Activated CD4-positive, alpha-beta memory T cell treated with anti-CD3 and anti-CD28 coated beads, Interleukin-2, amount 10 ng/mL, durations not matched to agents 7 days and 5 days (primary cell): ENCODE measurements around the gene ZC3H14. TPM values are rescaled to one million over a fixed set of nuclear protein-coding genes. Genes with fewer than 3 reads are reported as not detected.

Experiments
- CTCF ChIA-PET: fragments of 350-600 bp; sonication (Branson Sonifier 250); formaldehyde crosslinking; loops from one replicate; lab custom pipeline; 2021; ENCODE audit warnings: antibody characterized with exemption, inconsistent platforms; lab: Charles Lee
- POLR2A ChIA-PET: fragments of 350-600 bp; sonication (Branson Sonifier 250); formaldehyde crosslinking; loops from one replicate; lab custom pipeline; 2021; ENCODE audit warnings: antibody characterized with exemption; lab: Charles Lee
- DNase-seq: peaks from one replicate; pipeline ENCODE4 v3.0.0-alpha.2; 2020
- H3K27ac Mint-ChIP-seq: one replicate; pipeline ENCODE4 v1.8.0; 2021; ENCODE audit warnings: mild to moderate bottlenecking, mixed read lengths
- H3K27me3 Mint-ChIP-seq: one replicate; pipeline ENCODE4 v1.8.0; 2021; ENCODE audit warnings: mixed read lengths
- H3K36me3 Mint-ChIP-seq: one replicate; pipeline ENCODE4 v1.8.0; 2021; ENCODE audit warnings: low read depth, mixed read lengths
- H3K4me1 Mint-ChIP-seq: one replicate; pipeline ENCODE4 v1.8.0; 2021; ENCODE audit warnings: mixed read lengths
- H3K4me3 Mint-ChIP-seq: one replicate; pipeline ENCODE4 v1.8.0; 2021; ENCODE audit warnings: mild to moderate bottlenecking, mixed read lengths
- H3K9me3 Mint-ChIP-seq: one replicate; pipeline ENCODE4 v1.8.0; 2021; ENCODE audit warnings: mixed read lengths
- total RNA-seq, 2 experiments: library from RNA; stranded (reverse); gene quantifications; one replicate each; pipeline ENCODE4 v1.2.3, GENCODE V29; 2021

ZC3H14 gene
- total RNA-seq, 2 experiments from 2014 or later, result 33.1 to 37.4 TPM

DNA sequence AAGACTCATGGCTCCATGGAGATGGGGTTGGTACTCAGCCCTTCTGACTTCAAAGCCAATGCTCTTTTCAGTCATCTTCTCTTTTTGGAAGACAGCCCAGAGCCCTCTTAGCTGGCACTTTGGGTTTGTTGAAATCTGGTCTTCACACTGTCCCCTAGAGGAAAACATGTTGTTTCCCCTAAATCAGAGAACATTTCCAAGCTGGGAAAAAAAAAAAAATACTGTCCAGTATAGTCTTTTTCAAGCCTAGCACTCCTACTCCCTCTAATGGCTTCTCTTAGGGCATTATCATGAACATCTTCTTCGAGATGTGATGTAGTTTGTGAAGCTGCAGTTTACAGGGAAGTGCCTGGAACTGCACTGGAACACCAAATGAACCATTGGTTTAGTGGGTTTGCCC is 3.0 kb upstream of the ZC3H14 start:
- CTCF ChIA-PET, result interaction anchor here (1.1 to 1.2 kb wide), 2 partner anchors 66 to 371 kb away, joined by 3 to 7 read pairs; no protein-coding TSS in a partner anchor
- H3K9me3 Mint-ChIP-seq, result no peaks in the 10 kb centered on the region
- no peak for DNase-seq
- H3K36me3 Mint-ChIP-seq, result peaks cover 8% of the 10 kb centered on the region
- H3K4me1 Mint-ChIP-seq, result peaks cover 52% of the 10 kb centered on the region
- H3K4me3 Mint-ChIP-seq, result no peak overlapping the region
- H3K27me3 Mint-ChIP-seq, result peaks cover 40% of the 10 kb centered on the region
- POLR2A ChIA-PET, result no interaction called here
- H3K27ac Mint-ChIP-seq, result no peak overlapping the region

DNA sequence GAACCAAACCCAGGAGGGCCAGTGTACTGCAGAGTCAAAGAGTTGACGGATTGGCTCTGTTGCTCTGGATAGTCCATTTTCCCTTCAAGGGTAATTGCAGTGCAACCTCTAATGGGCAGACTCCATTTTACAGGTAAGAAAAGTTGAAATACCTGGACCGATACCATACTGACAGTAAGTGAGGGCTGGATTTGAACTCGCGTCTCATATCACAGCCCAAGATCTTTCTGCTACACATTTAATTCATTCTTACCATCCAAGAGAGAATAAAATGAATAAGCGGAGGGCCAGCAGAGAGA is 356 bp upstream of the ZC3H14 start:
- POLR2A ChIA-PET, result interaction anchor here (1.5 to 1.7 kb wide), 2 partner anchors 10 to 12 kb away, joined by 4 read pairs; no protein-coding TSS in a partner anchor
- Mint-ChIP-seq H3K27me3 (peaks cover 21% of the 10 kb centered on the region), H3K9me3 (no peaks in the 10 kb centered on the region), H3K4me1 (peaks cover 37% of the 10 kb centered on the region), H3K4me3 (peak overlapping the region; percentile 91), H3K36me3 (peaks cover 19% of the 10 kb centered on the region), H3K27ac (peak overlapping the region; percentile 52)
- CTCF ChIA-PET, result interaction anchor here (1.0 kb wide), 1 partner anchor 73 kb away, joined by 3 read pairs; no protein-coding TSS in a partner anchor
- DNase-seq, result no peak

DNA sequence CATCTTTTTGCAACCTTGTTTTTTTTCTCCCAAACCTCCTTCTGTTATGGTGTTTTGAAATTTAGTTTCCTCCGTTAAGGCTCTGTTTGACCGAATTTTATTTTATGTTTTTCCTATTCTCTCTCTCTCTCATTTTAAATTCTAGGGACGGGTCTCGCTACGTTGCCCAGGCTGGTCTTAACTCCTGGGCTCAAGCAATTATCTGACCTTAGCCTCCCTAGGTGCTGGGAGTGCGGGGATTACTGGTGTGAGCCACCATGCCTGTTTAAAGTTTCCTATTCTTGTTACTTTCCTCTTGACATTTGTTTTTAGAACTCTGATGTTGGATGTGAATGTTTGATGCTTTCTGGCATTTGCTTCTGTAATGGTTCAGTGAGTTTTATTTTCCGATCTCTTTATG is 1.0 kb downstream of the ZC3H14 start:
- peaks cover 30% of the 10 kb centered on the region for H3K4me1 Mint-ChIP-seq
- ChIA-PET POLR2A (interaction anchor here (1.1 to 1.7 kb wide), 3 partner anchors 9 to 36 kb away, joined by 4 to 5 read pairs (median 4); no protein-coding TSS in a partner anchor), CTCF (interaction anchor here (1.0 kb wide), 1 partner anchor 12 kb away, joined by 3 read pairs; no protein-coding TSS in a partner anchor)
- peak overlapping the region; percentile 91 for H3K4me3 Mint-ChIP-seq
- peaks cover 19% of the 10 kb centered on the region for H3K27me3 Mint-ChIP-seq
- no peak for DNase-seq
- H3K36me3 Mint-ChIP-seq, result peaks cover 31% of the 10 kb centered on the region
- H3K9me3 Mint-ChIP-seq, result peaks cover 4% of the 10 kb centered on the region
- peak overlapping the region; percentile 67 for H3K27ac Mint-ChIP-seq

DNA sequence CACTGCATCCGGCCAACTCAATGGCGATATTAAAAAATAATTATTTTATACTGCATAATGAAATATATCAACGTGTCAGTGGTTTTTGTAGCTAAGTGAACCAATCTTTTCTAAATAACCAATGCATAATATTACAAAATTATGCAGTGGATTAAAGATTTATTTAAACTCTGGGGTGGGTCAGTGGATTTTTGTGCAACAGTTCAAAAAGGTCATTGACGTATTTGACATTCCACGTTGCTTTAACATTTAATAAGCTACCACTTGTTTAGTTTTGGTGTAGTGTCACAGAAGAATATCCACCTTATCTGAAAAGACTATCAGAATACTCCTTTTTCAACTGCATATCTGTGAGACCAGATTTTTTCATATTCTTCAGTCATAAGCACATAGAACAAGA is 2.6 kb downstream of the ZC3H14 start:
- peaks cover 11% of the 10 kb centered on the region for H3K27me3 Mint-ChIP-seq
- ChIA-PET POLR2A (no interaction called here), CTCF (no interaction called here)
- H3K4me1 Mint-ChIP-seq, result peaks cover 26% of the 10 kb centered on the region
- no peak for DNase-seq
- no peak overlapping the region for H3K4me3 Mint-ChIP-seq
- peaks cover 47% of the 10 kb centered on the region for H3K36me3 Mint-ChIP-seq
- no peak overlapping the region for H3K27ac Mint-ChIP-seq
- peaks cover 4% of the 10 kb centered on the region for H3K9me3 Mint-ChIP-seq

DNA sequence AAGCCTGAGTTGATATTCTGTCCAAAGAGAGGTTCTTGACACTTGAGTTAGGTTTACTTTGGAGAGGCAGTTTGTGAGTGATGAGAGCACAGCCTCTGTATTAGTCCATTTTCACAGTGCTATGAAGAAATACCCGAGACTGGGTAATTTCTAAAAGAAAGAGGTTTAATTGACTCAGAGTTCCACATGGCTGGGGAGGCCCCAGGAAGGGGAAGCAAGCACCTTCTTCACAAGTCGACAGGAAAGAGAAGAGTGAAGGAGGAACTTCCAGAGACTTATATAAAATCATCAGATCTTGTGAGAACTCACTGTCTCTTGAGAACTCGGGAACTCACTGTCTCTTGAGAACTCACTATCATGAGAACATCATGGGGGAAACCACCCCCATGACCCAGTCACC is 5.4 kb downstream of the ZC3H14 start:
- Mint-ChIP-seq H3K4me1 (peaks cover 16% of the 10 kb centered on the region), H3K9me3 (peaks cover 4% of the 10 kb centered on the region), H3K4me3 (no peak overlapping the region), H3K27me3 (no peaks in the 10 kb centered on the region), H3K27ac (no peak overlapping the region), H3K36me3 (peaks cover 60% of the 10 kb centered on the region)
- ChIA-PET CTCF (no interaction called here), POLR2A (interaction anchor here (0.7 kb wide), 1 partner anchor 65 kb away, joined by 3 read pairs; no protein-coding TSS in a partner anchor)
- DNase-seq, result no peak

DNA sequence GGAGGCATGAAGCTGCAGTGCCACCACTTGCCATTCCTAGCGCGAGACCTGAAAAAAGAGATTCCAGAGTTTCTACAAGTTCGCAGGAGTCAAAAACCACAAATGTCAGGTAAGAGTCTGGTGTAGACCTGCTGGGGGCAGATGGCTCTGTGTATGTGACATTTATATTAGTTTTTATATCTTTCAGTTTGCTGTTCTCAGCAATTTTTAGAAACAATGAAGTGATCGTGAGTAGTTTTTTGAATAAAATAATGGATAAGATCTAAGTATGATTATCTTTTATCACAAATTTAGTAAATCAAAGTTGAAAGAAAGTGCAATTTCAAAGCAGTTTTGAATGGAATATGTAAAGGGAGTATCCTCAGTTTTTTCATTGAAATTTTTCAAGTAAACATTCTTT is 9.3 kb downstream of the ZC3H14 start:
- Mint-ChIP-seq H3K27me3 (no peaks in the 10 kb centered on the region), H3K27ac (no peak overlapping the region), H3K36me3 (peaks cover 68% of the 10 kb centered on the region), H3K4me3 (no peak overlapping the region), H3K9me3 (peaks cover 4% of the 10 kb centered on the region), H3K4me1 (no peaks in the 10 kb centered on the region)
- CTCF ChIA-PET, result no interaction called here
- DNase-seq, result no peak
- POLR2A ChIA-PET, result interaction anchor here (1.3 kb wide), 1 partner anchor 9 kb away, joined by 4 read pairs; the partner anchor contains the start of gene ZC3H14

DNA sequence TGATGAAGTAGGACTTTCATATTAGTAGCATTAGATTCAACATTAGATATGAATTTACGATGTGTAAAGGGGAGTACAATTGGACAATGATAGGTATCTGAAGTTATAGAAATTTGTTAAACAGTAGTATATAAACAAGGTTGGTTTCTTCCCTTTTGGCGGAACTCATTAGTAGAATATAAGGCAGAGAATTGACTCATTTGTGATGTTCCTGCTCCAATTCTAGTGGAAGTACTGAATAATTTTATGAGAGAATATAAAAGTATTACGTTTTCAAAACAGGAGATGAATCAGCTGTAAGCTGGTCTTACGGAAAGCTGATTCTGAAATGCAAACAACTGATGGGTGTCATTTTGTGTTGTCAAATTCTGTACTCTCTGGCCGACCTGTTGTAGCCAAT is 13.4 kb downstream of the ZC3H14 start:
- H3K4me3 Mint-ChIP-seq, result no peak overlapping the region
- no peaks in the 10 kb centered on the region for H3K4me1 Mint-ChIP-seq
- H3K27ac Mint-ChIP-seq, result no peak overlapping the region
- ChIA-PET CTCF (interaction anchor here (1.1 kb wide), 1 partner anchor 13 kb away, joined by 3 read pairs; no protein-coding TSS in a partner anchor), POLR2A (no interaction called here)
- H3K9me3 Mint-ChIP-seq, result no peaks in the 10 kb centered on the region
- peaks cover 61% of the 10 kb centered on the region for H3K36me3 Mint-ChIP-seq
- no peaks in the 10 kb centered on the region for H3K27me3 Mint-ChIP-seq
- no peak for DNase-seq

DNA sequence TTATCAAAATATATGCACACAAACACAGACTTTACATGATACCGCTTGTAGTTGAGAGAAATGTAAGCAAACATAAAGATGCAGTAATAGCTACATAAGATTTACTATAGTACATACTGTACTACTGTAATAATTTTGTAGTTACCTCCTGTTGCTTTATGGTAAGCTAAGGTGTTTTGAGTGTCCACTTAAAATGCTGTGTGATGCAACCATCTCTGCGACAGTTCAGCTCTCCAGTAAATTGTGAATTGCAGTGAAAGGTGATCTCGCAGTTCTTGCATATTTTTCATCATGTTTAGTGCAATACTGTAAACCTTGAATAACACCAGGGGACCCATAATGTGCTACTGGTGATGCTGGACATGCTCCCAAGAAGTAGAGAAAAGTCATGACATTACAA is 21.6 kb downstream of the ZC3H14 start:
- Mint-ChIP-seq H3K9me3 (no peaks in the 10 kb centered on the region), H3K4me3 (no peak overlapping the region), H3K27me3 (no peaks in the 10 kb centered on the region), H3K4me1 (no peaks in the 10 kb centered on the region), H3K36me3 (peaks cover 51% of the 10 kb centered on the region), H3K27ac (no peak overlapping the region)
- no peak for DNase-seq
- POLR2A ChIA-PET, result no interaction called here
- CTCF ChIA-PET, result no interaction called here

DNA sequence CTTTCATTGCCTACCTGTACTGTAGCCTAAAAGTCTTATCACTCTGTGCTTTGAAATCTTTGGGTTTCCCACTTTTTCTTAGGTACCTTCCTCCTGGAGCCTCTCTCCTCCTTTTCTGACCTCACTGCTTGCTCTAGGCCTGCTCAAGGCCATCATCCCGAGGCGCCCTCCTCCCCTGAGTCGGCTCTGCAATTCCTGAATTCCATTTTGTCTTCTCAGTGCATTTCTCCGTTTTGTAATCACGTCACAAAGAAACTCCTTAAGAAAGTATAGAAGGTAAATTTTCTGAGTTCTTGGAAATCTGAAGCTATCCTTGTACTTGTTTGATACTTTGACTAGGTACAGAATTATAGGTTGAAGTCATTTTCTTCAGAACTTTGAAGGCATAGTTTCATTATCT is 25.2 kb downstream of the ZC3H14 start:
- ChIA-PET POLR2A (no interaction called here), CTCF (no interaction called here)
- Mint-ChIP-seq H3K27me3 (no peaks in the 10 kb centered on the region), H3K4me1 (no peaks in the 10 kb centered on the region), H3K9me3 (no peaks in the 10 kb centered on the region), H3K4me3 (no peak overlapping the region), H3K36me3 (peaks cover 55% of the 10 kb centered on the region), H3K27ac (no peak overlapping the region)
- DNase-seq, result no peak

DNA sequence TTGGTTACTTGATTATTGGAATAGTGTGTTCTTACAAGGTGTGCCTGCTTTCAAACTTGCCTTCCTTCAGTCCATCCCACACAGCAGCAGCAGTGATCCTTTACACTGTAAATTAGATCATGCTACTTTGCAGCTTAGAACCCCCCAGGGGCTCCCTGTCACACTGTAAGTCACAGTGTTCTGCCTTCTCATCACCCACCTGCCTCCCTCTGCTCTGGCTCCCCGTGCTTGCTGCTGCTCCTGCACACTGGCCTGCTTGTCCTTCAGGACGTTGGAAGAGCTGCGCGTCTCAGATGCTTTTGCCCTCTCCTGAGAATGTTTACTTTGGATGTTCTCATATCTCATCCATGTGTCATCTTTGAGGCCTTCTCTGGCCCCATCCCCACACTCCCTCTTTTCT is 27.3 kb downstream of the ZC3H14 start:
- Mint-ChIP-seq H3K27me3 (no peaks in the 10 kb centered on the region), H3K9me3 (no peaks in the 10 kb centered on the region), H3K4me3 (no peak overlapping the region), H3K27ac (no peak overlapping the region), H3K36me3 (peaks cover 52% of the 10 kb centered on the region), H3K4me1 (no peaks in the 10 kb centered on the region)
- POLR2A ChIA-PET, result interaction anchor here (1.0 kb wide), 1 partner anchor 8 kb away, joined by 3 read pairs; no protein-coding TSS in a partner anchor
- no peak for DNase-seq
- CTCF ChIA-PET, result interaction anchor here (0.5 to 1.1 kb wide), 2 partner anchors 33 to 222 kb away, joined by 3 to 4 read pairs; no protein-coding TSS in a partner anchor

DNA sequence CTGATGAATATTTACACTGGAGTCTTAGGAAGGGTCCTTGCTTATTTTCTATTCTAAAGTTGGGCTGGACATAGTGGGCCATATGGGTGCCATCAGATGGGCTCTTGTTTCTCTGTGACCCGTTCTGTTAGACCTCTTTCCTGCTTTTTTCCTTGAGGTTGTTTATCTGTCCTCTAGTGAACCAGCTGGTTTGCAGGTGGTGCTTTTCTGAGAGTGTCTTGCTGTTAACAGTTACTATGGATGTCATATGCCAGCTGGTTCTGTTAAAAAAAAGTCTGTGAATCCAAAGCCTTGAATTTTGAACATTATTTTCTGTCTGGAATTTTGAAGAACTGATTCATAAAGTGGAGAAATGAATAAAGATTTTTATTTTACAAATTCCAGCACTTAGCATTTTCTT is 29.2 kb downstream of the ZC3H14 start:
- H3K27ac Mint-ChIP-seq, result no peak overlapping the region
- DNase-seq, result no peak
- peaks cover 4% of the 10 kb centered on the region for H3K4me1 Mint-ChIP-seq
- ChIA-PET POLR2A (no interaction called here), CTCF (no interaction called here)
- H3K9me3 Mint-ChIP-seq, result no peaks in the 10 kb centered on the region
- H3K27me3 Mint-ChIP-seq, result no peaks in the 10 kb centered on the region
- peaks cover 50% of the 10 kb centered on the region for H3K36me3 Mint-ChIP-seq
- H3K4me3 Mint-ChIP-seq, result no peak overlapping the region

DNA sequence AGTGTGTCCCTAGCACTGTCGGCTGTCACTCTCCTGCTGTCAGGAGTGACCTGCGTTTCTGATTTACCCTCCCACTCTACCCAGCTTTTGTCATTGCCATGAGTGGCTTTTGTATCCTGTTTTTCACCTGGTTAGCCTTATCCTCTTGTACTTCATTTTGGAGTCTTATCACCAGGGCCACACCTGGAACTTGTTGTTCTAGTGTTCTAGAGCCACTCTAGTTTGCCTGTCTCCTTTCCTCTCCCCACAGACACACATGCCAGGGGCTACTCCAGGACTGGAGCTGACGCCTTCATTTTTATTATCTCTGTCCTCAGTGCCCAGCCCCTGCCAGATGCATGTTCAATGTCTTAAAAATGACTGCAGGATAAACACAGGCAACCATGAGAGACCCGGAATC is 34.2 kb downstream of the ZC3H14 start:
- Mint-ChIP-seq H3K36me3 (peaks cover 43% of the 10 kb centered on the region), H3K27me3 (no peaks in the 10 kb centered on the region), H3K27ac (no peak overlapping the region), H3K9me3 (no peaks in the 10 kb centered on the region), H3K4me1 (peaks cover 37% of the 10 kb centered on the region), H3K4me3 (no peak overlapping the region)
- ChIA-PET POLR2A (no interaction called here), CTCF (no interaction called here)
- DNase-seq, result no peak

DNA sequence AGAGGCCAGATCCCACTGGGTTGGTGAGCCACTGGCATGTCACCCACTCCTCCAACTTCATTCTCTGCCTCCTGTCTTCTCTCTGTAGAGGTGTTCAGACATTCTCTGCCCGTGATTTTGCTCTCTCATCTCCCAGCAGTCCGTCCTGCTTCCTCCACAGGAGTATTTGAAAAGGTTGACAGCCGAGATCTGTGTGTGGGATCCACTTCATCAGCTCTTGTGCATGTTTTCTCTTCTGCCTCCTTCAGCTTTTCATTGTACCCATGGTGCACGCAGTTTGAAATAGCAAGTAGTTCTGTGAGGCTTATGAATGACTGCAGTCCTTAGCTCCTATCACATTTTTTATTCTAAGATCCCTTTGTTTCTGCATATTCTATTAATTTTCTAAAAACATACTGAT is 34.8 kb downstream of the ZC3H14 start:
- H3K36me3 Mint-ChIP-seq, result peaks cover 49% of the 10 kb centered on the region
- ChIA-PET POLR2A (no interaction called here), CTCF (no interaction called here)
- peaks cover 40% of the 10 kb centered on the region for H3K4me1 Mint-ChIP-seq
- H3K9me3 Mint-ChIP-seq, result no peaks in the 10 kb centered on the region
- no peak overlapping the region for H3K27ac Mint-ChIP-seq
- DNase-seq, result no peak
- H3K4me3 Mint-ChIP-seq, result no peak overlapping the region
- H3K27me3 Mint-ChIP-seq, result no peaks in the 10 kb centered on the region

DNA sequence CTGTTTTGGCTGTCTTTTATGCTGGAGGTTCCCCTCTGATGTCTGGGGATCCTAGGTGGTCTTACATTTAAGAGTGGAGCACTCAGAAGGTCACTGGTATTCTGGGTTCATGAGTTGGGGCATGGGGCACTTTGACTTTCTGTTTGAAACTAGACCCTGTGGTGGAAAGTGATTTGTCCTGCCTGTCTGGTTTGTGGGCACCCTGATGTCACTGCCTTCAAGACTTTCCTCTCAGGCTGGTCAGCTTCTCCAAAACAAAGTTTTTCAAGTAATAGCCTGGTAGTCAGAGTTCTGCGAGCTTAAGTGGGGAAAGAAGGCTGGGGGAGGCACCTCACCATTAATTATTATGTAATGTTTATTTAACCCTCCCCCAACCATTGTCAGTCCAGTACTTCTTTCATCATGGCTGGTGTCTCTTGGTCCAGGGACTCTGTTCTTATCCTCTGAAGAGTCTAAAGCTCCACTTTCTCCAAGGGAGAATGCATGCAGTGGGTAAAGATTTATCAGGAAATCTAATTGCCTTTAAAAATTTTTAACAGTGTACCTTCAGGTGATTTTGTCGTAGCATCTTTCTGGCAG is 35.3 kb downstream of the ZC3H14 start:
- Mint-ChIP-seq H3K9me3 (no peaks in the 10 kb centered on the region), H3K27me3 (no peaks in the 10 kb centered on the region), H3K4me3 (no peak overlapping the region), H3K4me1 (peaks cover 41% of the 10 kb centered on the region), H3K36me3 (peaks cover 54% of the 10 kb centered on the region), H3K27ac (no peak overlapping the region)
- CTCF ChIA-PET, result no interaction called here
- DNase-seq, result no peak
- POLR2A ChIA-PET, result no interaction called here
